Small intestine (tissue), 7 donors: Measurements from ENCODE around the gene ARHGAP10. TPM values are rescaled to one million over a fixed set of nuclear protein-coding genes. Genes with fewer than 3 reads are reported as not detected.

Experiments used
- DNase-seq, 2 donors: peaks; one replicate each; pipeline versions ENCODE4 v3.0.0 to v3.0.0-alpha.2; 2013
- FAIRE-seq: peaks from 2 replicates; lab custom pipeline; 2012; peaks lifted over from hg19 to GRCh38; lab: Jason Lieb, UNC
- H3K27ac ChIP-seq, 3 donors: one replicate each; pipeline ENCODE4 v1.5.1; 2013; ENCODE audit warnings: low read length in 2 of 3, mild to moderate bottlenecking in 2 of 3, control low read depth in 1 of 3, inconsistent platforms in 1 of 3, low read depth in 1 of 3, moderate library complexity in 1 of 3
- H3K27me3 ChIP-seq, 3 donors: one replicate each; pipeline ENCODE4 v1.6.1; 2013; ENCODE audit warnings: low read length in 3 of 3, inconsistent platforms in 1 of 3; ENCODE audit not compliant: control insufficient read depth in 3 of 3, insufficient read depth in 3 of 3
- H3K36me3 ChIP-seq, 3 donors: one replicate each; pipeline ENCODE4 v1.6.1; 2013; ENCODE audit warnings: low read length in 3 of 3, inconsistent platforms in 1 of 3, low read depth in 1 of 3, mild to moderate bottlenecking in 1 of 3, moderate library complexity in 1 of 3; ENCODE audit not compliant: control insufficient read depth in 3 of 3, insufficient read depth in 2 of 3
- H3K4me1 ChIP-seq, 3 donors: one replicate each; pipeline ENCODE4 v1.6.1; 2013; ENCODE audit warnings: low read length in 2 of 3, inconsistent platforms in 1 of 3, low read depth in 1 of 3, mild to moderate bottlenecking in 1 of 3, moderate library complexity in 1 of 3; ENCODE audit not compliant: control insufficient read depth in 3 of 3, insufficient read depth in 2 of 3
- H3K4me3 ChIP-seq, 3 donors: one replicate each; pipeline ENCODE4 v1.5.1; 2013; ENCODE audit warnings: low read length in 3 of 3, control low read depth in 1 of 3, inconsistent platforms in 1 of 3, low read depth in 1 of 3, mild to moderate bottlenecking in 1 of 3, moderate library complexity in 1 of 3
- H3K9me3 ChIP-seq, 2 donors: one replicate each; pipeline ENCODE4 v1.6.1; 2013; ENCODE audit warnings: low read depth in 1 of 2, low read length in 1 of 2; ENCODE audit not compliant: control insufficient read depth in 2 of 2, insufficient read depth in 1 of 2
- WGBS, 3 donors: extraction: QIAGEN DNeasy Blood & Tissue Kit; methylation state at CpG; one replicate each; pipeline ENCODE4 v1.1.7; 2013; 5-methylcytosine and 5-hydroxymethylcytosine counted together
- polyA plus RNA-seq, 4 donors: library from polyadenylated mRNA; stranded (reverse) in 3 of 4; unstranded in 1 of 4; fragments of 200-250 nt in 3 of 4; fragments of 120-200 nt in 1 of 4; gene quantifications; one replicate each; pipeline versions ENCODE4 v1.2.1 to v1.2.3, GENCODE V29; 2013
- donor health status: healthy with polysubstance abuse.
- donor health status: control.
- donor health status: control.
- donor health status: Bipolar disorder and iron deficiency.
- donor health status: healthy.

The ARHGAP10 gene
- polyA plus RNA-seq, 4 donors = 3.4 to 13.2 (median 6.7) TPM

- DNase-seq = no peak
- FAIRE-seq = no peak
- Histone ChIP-seq H3K36me3 (peaks cover 0 to 3% (median 0%) of the 10 kb centered on the region in 3 donors), H3K9me3 (no peaks in the 10 kb centered on the region), H3K4me3 (no peak overlapping the region), H3K27me3 (no peaks in the 10 kb centered on the region), H3K4me1 (no peaks in the 10 kb centered on the region), H3K27ac (no peak overlapping the region)
- WGBS, 3 donors = 78 to 88% (median 86%) methylated on average over 5 of the region's 5 CpGs
Observed at GRCh38 chr4:147928400-147928799, 196.5 kb downstream of the ARHGAP10 start.

GRCh38 chr4:147929746-147930145 lies 197.9 kb downstream of the ARHGAP10 start:
- H3K27ac ChIP-seq = no peak overlapping the region
- DNase-seq = no peak
- H3K4me3 ChIP-seq = no peak overlapping the region
- no peak for FAIRE-seq
- H3K36me3 ChIP-seq = peaks cover 0 to 10% (median 0%) of the 10 kb centered on the region in 3 donors
- H3K4me1 ChIP-seq = no peaks in the 10 kb centered on the region
- H3K9me3 ChIP-seq = no peaks in the 10 kb centered on the region
- no peaks in the 10 kb centered on the region for H3K27me3 ChIP-seq
- WGBS, 3 donors = 59 to 81% (median 61%) methylated on average over 1 of the region's 1 CpG

- DNase-seq = no peak
- WGBS, 3 donors = 63 to 81% (median 78%) methylated on average over 4 of the region's 4 CpGs
- no peak for FAIRE-seq
- no peak overlapping the region for H3K4me3 ChIP-seq
- H3K4me1 ChIP-seq = no peaks in the 10 kb centered on the region
- H3K27ac ChIP-seq = no peak overlapping the region
- H3K9me3 ChIP-seq = no peaks in the 10 kb centered on the region
- peaks cover 0 to 10% (median 0%) of the 10 kb centered on the region in 3 donors for H3K36me3 ChIP-seq
- no peaks in the 10 kb centered on the region for H3K27me3 ChIP-seq
Observed at GRCh38 chr4:147933316-147933715, 201.4 kb downstream of the ARHGAP10 start.

- FAIRE-seq = no peak
- 91 to 97% (median 95%) methylated on average over 3 of the region's 3 CpGs for WGBS, 3 donors
- Histone ChIP-seq H3K9me3 (no peaks in the 10 kb centered on the region), H3K27ac (no peak overlapping the region), H3K27me3 (no peaks in the 10 kb centered on the region), H3K36me3 (peaks cover 0 to 10% (median 0%) of the 10 kb centered on the region in 3 donors), H3K4me3 (no peak overlapping the region), H3K4me1 (no peaks in the 10 kb centered on the region)
- DNase-seq = no peak
Observed at GRCh38 chr4:147933779-147934178, 201.9 kb downstream of the ARHGAP10 start.

- Histone ChIP-seq H3K36me3 (peaks cover 0 to 6% (median 0%) of the 10 kb centered on the region in 3 donors), H3K9me3 (no peaks in the 10 kb centered on the region), H3K27ac (no peak overlapping the region), H3K27me3 (no peaks in the 10 kb centered on the region), H3K4me1 (peaks cover 0 to 2% (median 0%) of the 10 kb centered on the region in 3 donors), H3K4me3 (no peak overlapping the region)
- WGBS, 3 donors = 77 to 89% (median 86%) methylated on average over 5 of the region's 5 CpGs
- FAIRE-seq (no peak), DNase-seq (no peak)
Observed at GRCh38 chr4:147938496-147938895, 206.6 kb downstream of the ARHGAP10 start.

GRCh38 chr4:147940171-147940570 lies 208.3 kb downstream of the ARHGAP10 start:
- Histone ChIP-seq H3K27me3 (no peaks in the 10 kb centered on the region), H3K4me3 (no peak overlapping the region), H3K9me3 (no peaks in the 10 kb centered on the region), H3K27ac (no peak overlapping the region), H3K36me3 (no peaks in the 10 kb centered on the region), H3K4me1 (peaks cover 0 to 2% (median 2%) of the 10 kb centered on the region in 3 donors)
- 89 to 94% (median 94%) methylated on average over 4 of the region's 4 CpGs for WGBS, 3 donors
- FAIRE-seq (no peak), DNase-seq (no peak)

- DNase-seq (no peak), FAIRE-seq (no peak)
- 91 to 96% (median 93%) methylated on average over 2 of the region's 2 CpGs for WGBS, 3 donors
- H3K9me3 ChIP-seq = no peaks in the 10 kb centered on the region
- H3K36me3 ChIP-seq = peaks cover 0 to 3% (median 0%) of the 10 kb centered on the region in 3 donors
- H3K27ac ChIP-seq = no peak overlapping the region
- peaks cover 0 to 2% (median 2%) of the 10 kb centered on the region in 3 donors for H3K4me1 ChIP-seq
- H3K27me3 ChIP-seq = no peaks in the 10 kb centered on the region
- H3K4me3 ChIP-seq = no peak overlapping the region
Observed at GRCh38 chr4:147941373-147941772, 209.5 kb downstream of the ARHGAP10 start.

- Histone ChIP-seq H3K4me3 (no peak overlapping the region), H3K27me3 (no peaks in the 10 kb centered on the region), H3K27ac (peak overlapping the region in 2 of 3 donors; percentile 11 to 20), H3K9me3 (no peaks in the 10 kb centered on the region), H3K36me3 (peaks cover 0 to 6% (median 0%) of the 10 kb centered on the region in 3 donors), H3K4me1 (peaks cover 0 to 2% (median 2%) of the 10 kb centered on the region in 3 donors)
- WGBS, 3 donors = 68 to 91% (median 86%) methylated on average over 5 of the region's 5 CpGs
- DNase-seq (no peak), FAIRE-seq (no peak)
Observed at GRCh38 chr4:147942729-147943128, 210.8 kb downstream of the ARHGAP10 start.

GRCh38 chr4:147943159-147943638 lies 211.3 kb downstream of the ARHGAP10 start:
- Histone ChIP-seq H3K4me1 (peaks cover 0 to 2% (median 2%) of the 10 kb centered on the region in 3 donors), H3K27ac (no peak overlapping the region), H3K9me3 (no peaks in the 10 kb centered on the region), H3K27me3 (no peaks in the 10 kb centered on the region), H3K36me3 (peaks cover 0 to 9% (median 0%) of the 10 kb centered on the region in 3 donors), H3K4me3 (no peak overlapping the region)
- DNase-seq (peak in 1 of 2 donors; percentile 6), FAIRE-seq (no peak)
- 55 to 85% (median 61%) methylated on average over 3 of the region's 3 CpGs for WGBS, 3 donors
